ENCODE data around the gene TMEM184B.

The TMEM184B gene

DNA sequence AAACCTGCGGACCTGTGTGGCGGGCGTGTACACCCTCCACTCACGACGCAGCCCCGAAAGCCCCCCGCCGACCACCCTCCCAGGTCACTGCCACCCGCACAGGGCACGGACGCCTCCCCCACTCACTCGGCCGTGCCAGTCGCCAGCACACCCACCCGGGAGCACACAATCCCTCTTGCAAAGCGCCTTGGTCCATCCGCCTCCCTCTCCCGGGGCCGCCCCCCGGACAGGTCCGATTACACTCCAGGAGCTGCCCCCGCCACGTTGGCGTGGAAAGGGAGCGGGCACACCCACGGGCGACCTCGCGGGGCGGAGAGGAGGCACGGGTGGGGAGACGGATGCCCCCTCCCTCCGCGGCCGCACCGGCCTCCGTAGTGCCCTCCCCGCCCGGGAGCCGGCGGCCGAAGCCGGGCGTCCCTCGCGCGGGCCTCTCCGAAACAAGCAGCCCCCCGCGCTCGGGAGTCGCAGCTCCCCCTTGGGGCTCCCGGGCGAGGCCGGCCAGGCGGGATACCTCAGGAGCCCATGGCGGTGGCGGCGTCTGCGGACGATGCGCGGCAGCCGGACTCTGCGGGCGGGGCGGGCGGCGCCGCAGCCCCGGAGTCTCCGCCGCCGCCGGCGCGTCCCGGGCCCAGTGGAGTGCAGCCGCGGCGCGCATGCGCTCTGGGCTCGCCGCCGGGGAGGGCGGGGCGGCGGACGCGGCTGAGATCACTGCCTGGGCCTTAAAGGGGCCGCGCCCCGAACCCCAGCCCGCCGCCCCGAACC lies at the start of gene TMEM184B:
Gene TMEM184B, minus strand, starts transcription at position 638 of the 762 bp plus-strand sequence. CDS start 25,049 bp downstream, outside the sequence.
- peak; percentile 75 for DNase-seq (ENCODE audit: low read depth)

GRCh38 chr22:38320605-38321402 lies 48.0 kb upstream of the TMEM184B start:
- DNase-seq (ENCODE audit: low read depth), result no peak

DNA sequence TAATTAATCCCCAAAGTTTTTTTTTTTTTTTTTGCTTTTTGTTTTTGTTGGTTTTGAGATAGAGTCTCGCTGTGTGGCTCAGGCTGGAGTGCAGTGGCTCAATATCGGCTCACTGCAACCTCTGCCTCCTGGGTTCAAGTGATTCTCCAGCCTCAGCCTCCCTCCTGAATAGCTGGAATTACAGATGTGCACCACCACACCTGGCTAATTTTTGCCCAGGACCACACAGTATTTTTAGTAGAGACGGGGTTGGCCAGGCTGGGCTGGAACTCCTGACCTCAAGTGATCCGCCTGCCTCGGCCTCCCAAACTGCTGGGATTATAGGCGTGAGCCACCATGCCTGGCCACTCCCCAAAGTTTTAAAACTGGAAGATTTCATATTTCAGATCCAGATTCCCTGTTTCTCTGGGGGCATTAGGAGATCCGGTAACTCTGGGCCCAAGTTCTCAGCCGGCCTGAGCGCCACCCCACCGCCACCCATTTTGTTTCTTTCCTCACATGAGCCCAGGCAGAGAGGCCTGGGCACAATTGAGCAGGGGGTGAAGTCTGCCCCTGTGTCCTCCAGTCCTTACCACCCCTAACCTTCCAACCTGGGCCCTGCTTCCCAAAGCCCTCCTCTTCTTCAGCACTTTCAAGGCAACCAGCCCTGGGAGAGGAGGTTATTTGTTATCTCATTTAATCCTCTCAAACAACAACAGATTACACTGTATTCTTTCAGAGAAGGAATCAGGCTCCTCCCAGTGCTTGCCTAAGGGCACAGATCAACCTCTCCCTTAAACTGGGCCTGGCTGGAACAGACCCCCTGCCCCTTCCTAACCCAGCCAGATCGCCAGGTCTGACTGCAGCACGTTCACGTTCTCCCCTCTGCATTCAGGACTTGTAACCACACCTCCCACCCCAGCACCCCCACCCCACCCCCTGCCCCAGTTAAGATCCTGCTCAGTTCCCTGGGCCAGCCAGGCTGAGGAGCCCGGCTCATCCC lies 46.3 kb upstream of the TMEM184B start:
- DNase-seq (ENCODE audit: low read depth), result no peak

DNA sequence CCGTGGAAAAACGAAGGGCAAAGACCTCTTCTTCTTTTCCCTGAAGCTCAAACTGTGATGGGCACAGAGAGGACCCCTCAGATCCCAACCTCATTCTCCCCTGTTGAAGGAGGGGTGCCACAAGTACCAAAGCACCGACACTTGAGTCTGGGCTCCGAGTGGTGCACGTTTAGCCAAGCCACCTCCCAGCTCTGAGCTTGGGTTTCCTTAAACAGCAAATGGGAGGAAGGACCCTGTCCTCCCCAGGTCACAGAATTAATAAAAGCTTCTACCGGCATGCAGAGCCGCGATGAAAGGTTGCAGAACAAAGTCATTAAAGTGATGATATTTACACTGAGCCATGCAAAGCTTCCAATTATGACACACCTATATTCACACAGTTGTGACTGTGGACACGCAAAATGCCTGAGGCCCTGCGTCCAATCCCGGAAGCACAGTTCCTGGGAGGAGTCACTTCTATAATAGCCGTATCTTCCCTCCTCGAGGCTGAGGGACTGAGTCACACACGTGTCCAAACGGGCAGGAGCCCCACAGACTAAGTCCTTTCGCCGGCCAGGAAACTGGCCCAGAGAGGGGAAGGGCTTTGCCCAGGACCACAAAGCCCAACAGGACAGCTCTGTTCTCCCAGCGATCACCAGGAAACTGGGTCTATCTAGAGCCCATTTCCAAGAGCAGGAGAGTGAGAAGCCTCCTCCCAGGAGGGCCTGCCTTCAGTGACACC lies 45.3 kb upstream of the TMEM184B start:
- DNase-seq (ENCODE audit: low read depth), result no peak

- peak; percentile 61 for DNase-seq (ENCODE audit: low read depth)
Measured at GRCh38 chr22:38317122-38317994, 44.5 kb upstream of the TMEM184B start, which contains the start of gene CSNK1E. TSS of gene CSNK1E (minus strand) at chr22:38317433. CDS start at chr22:38314157, 3,276 bp downstream.

DNA sequence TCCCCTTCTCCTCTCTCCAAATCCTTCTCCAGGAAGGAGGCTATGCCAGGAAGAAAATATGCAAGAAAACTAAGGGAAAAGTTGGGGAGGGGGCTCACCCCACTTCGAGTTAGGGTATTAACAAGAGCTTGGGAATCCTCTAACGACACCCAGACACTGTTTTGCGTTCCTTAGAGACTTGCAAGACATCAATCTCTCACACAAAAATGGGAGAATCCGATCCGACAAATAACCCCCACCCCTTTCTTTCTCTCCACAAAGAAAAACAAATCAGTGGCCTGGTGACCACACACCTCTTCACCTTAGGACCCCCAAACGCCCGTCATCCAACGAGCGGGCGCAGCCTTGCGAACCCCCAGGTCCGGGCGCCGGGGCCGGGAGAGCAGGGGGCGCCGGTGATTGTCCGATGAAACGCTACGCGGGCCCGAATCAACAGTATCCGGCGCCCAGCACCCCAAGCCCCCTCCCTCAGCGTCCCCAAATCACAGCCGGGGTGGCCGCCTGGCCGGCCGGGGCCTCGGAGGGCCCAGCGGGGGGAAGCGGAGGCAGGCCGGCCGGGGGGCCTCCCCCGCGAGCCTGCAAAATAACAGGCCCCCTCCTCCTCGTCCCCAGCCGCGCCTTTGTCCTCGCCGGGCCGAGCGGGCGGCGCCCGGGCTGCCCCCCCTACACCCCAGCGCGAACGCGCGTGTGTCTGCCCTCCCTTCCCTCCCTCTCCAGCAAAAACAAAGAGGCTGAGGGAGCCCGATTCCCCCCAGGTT lies 43.7 kb upstream of the TMEM184B start:
- peak; percentile 48 for DNase-seq (ENCODE audit: low read depth)

DNA sequence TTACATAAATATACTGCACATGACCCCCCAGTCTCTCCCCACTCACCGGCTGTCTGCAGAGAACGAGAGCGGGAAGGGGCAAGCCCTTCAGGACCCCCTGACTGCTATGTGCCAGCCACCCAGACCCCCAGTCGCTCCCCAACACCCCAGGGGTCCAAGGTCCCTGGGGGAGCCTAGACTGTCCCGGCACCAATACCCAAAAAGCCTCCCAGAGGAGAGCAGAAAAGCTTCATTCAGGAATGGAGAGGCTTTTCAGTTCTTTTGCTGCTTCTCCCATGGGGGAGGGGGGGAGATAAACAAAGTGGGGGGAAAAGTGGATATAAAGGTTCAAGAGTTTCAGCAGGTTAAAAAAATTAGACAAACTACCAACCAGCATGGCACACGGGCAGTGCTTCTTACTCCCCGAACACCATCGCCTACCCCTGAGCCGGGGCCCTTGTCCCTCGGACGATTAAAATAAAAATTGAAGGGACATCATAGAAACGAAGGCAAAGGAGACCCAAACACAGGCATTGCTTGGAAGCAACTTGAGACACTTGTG lies 43.1 kb upstream of the TMEM184B start:
- no peak for DNase-seq (ENCODE audit: low read depth)

GRCh38 chr22:38314933-38315822 lies 42.4 kb upstream of the TMEM184B start:
- DNase-seq (ENCODE audit: low read depth), result no peak

DNA sequence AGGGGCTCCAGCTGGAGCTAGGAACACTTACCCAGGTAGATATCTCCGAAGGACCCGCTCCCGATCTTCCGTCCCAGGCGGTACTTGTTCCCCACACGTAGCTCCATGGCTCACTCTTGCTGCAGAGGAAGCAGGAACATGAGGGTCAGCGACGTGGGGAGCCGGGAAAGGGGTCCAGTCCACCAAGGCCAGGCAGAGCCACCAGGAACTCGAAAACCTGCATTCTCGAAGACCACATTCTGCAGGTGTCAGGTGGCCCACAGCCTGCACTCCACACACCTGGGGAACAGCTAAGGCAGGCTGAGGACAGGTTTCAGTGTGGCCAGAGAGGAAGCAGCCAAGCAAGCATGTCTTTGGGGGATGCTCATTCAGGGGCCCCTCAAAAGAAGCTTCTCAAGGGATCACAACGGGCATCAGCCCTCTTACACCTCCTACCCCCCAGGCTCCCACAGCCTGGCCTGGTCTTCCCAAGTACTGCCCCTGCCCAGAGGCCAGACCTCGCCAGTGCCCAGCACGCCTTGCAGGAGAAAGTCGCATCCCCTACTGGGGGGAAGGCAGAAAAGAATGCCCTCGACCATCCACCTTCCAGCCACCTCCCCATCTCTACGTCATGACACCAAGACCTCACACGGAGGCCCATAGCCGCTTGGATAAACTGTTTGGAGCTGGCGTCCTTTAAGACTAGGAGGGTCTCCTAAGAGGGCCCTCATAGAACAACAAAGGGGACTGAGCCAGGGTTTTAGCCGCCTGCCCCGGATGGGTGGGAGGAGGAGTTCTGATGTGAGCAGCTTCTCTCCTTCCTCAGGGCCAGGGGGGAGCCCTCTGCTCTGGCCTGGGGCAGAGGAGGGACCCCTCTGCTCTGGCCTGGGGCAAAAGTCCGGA lies 41.5 kb upstream of the TMEM184B start:
- DNase-seq (ENCODE audit: low read depth), result no peak

GRCh38 chr22:38313384-38313955 lies 40.7 kb upstream of the TMEM184B start:
- no peak for DNase-seq (ENCODE audit: low read depth)

DNA sequence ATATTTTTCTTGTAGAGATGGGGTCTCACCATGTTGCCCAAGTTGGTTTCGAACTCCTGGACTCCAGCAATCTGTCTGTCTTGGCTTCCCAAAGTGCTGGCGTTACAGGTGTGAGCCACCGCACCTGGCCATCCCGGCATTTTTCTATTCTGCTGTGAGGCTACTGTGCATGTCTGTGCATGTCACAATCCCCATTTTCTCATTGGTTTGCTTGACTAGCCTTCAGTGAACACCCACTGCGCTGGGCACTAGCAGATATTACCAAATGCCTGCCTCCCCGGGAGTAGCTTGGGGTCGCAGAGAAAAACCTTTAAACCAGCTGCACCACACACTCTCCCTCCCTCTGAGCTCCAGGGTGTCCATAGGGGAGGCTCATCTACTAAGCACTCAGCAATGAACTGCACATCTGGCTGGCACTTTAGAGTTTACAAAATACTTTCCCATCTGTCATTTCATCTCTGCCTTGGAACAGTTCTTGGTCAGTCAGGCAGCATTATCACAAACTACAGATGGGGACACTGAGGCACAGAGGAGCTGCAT lies 39.5 kb upstream of the TMEM184B start:
- no peak for DNase-seq (ENCODE audit: low read depth)

- DNase-seq (ENCODE audit: low read depth), result no peak
Measured at GRCh38 chr22:38311323-38311620, 38.5 kb upstream of the TMEM184B start.

DNA sequence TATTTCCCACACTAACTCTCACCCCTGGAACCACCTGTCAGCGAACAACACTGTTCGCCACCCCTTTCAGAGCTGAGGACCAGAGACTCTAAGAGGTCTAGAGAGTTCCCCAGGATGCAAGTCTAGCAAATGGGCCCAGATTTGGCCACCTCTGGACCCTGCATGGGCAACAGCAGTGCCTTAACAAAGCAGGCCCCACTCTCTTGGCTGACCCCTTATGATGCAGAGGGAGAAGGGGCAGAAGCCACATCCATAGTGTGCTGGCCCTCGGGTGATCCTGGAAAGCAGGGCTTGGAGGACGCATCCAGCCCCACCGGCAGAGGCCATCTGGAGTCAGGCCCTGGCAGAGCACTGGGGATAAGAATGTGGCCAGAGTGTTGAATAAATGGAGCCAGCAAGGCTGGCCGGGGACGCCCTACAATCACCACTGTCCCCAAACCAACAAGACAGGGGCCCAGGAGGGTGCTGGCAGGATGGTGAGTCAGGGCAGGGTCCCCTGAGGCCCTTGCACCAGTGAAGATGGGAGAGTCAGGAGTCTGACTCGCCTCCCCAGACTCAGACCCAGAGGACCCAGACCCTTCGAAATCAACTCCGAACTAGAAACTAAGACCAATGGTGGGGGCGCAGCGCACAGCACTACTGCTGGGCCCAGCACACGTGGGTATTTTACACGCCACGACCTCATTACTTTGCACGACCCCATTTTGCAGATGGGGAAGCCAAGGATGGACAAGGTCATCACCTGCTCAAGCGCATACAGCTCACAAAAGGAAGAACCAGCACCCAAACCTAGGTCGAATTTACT lies 37.9 kb upstream of the TMEM184B start:
- DNase-seq (ENCODE audit: low read depth), result no peak

GRCh38 chr22:38309614-38310517 lies 37.1 kb upstream of the TMEM184B start:
- DNase-seq (ENCODE audit: low read depth), result no peak
